SKM-1 treated with dmso at 0.1 percent for 144 hours (cell line): Measurements from ENCODE around the gene SYCN.
"Not testable (repeated sequence)": the region's sequence is repeated elsewhere in the genome, so short reads cannot be mapped to it uniquely, and the experiment has no call there.

Experiments used
- DNase-seq: peaks from one replicate; lab custom pipeline; 2025; ENCODE audit not compliant: unreplicated experiment; lab: John Stamatoyannopoulos, UW

Gene SYCN

GRCh38 chr19:39203372-39204341, at the start of gene SYCN:
Gene SYCN (minus strand): TSS chr19:39204263. CDS start chr19:39204254, 9 bp downstream.
- DNase-seq, result no peak

- no peak for DNase-seq
These were observed 49.5 kb upstream of the SYCN start for GRCh38 chr19:39253374-39254149.

GRCh38 chr19:39252458-39252857, 48.4 kb upstream of the SYCN start:
- no peak for DNase-seq

GRCh38 chr19:39251846-39252245, 47.8 kb upstream of the SYCN start:
- DNase-seq, result no peak

- no peak for DNase-seq
These were observed 47.0 kb upstream of the SYCN start for GRCh38 chr19:39251081-39251480.

- DNase-seq, result no peak
These were observed 44.7 kb upstream of the SYCN start, which contains the start of gene IFNL4 for GRCh38 chr19:39248806-39249205. Gene IFNL4 (minus strand): TSS chr19:39248856.

GRCh38 chr19:39247701-39248664, 43.9 kb upstream of the SYCN start:
- no peak for DNase-seq

- DNase-seq, result no peak
These were observed 43.0 kb upstream of the SYCN start for GRCh38 chr19:39246951-39247669.

GRCh38 chr19:39245166-39245565, 41.1 kb upstream of the SYCN start:
- not testable (repeated sequence) for DNase-seq

- DNase-seq, result not testable (repeated sequence)
These were observed 40.5 kb upstream of the SYCN start, which contains the start of gene IFNL3 for GRCh38 chr19:39244410-39245100. Gene IFNL3 (minus strand): TSS chr19:39245006. CDS start chr19:39244967, 39 bp downstream.

- not testable (repeated sequence) for DNase-seq
These were observed 39.7 kb upstream of the SYCN start for GRCh38 chr19:39243741-39244140.

- DNase-seq, result no peak
These were observed 36.4 kb upstream of the SYCN start for GRCh38 chr19:39240421-39240820.

- DNase-seq, result no peak
These were observed 34.9 kb upstream of the SYCN start for GRCh38 chr19:39238944-39239343.

GRCh38 chr19:39238209-39238608, 34.1 kb upstream of the SYCN start:
- DNase-seq, result no peak

GRCh38 chr19:39237200-39238184, 33.4 kb upstream of the SYCN start:
- no peak for DNase-seq

GRCh38 chr19:39236527-39236926, 32.5 kb upstream of the SYCN start:
- DNase-seq, result no peak

- no peak for DNase-seq
These were observed 28.6 kb upstream of the SYCN start for GRCh38 chr19:39232708-39233107.
